ENCODE measurements around the gene TIA1.
A peak's percentile ranks its signal among the peaks of the same experiment; 100 is the strongest.
"Not testable (repeated sequence)": the region's sequence is repeated elsewhere in the genome, so short reads cannot be mapped to it uniquely, and the experiment has no call there.

TIA1 gene

GRCh38 chr2:70282439-70282838 is 34.0 kb upstream of the TIA1 start:
- no peak overlapping the region for H3K27ac ChIP-seq (ENCODE audit: low read depth, low read length, poor library complexity, severe bottlenecking)
- no peaks in the 10 kb centered on the region for H3K27me3 ChIP-seq (ENCODE audit: insufficient read depth, low read length)
- H3F3A ChIP-seq (ENCODE audit: insufficient read depth, low read length) = peaks cover 3% of the 10 kb centered on the region; the same call in 1 of the 2 replicates
- no peak overlapping the region for H3K4me2 ChIP-seq (ENCODE audit: low read length)
- H3K9me3 ChIP-seq (ENCODE audit: low read length) = no peaks in the 10 kb centered on the region
- H3K9ac ChIP-seq (ENCODE audit: low read length) = no peak overlapping the region
- peaks cover 12% of the 10 kb centered on the region for H3K79me2 ChIP-seq (ENCODE audit: insufficient read depth, low read length)
- no peaks in the 10 kb centered on the region for H3K4me1 ChIP-seq (ENCODE audit: insufficient read depth, low read length, severe bottlenecking)
- no peaks in the 10 kb centered on the region for H4K20me1 ChIP-seq (ENCODE audit: insufficient read depth, low read length)
- H3K4me3 ChIP-seq (ENCODE audit: low read depth, low read length, poor library complexity, severe bottlenecking) = no peak overlapping the region
- H2AFZ ChIP-seq (ENCODE audit: low read length) = no peak overlapping the region
- H3K36me3 ChIP-seq (ENCODE audit: insufficient read depth, low read length) = peaks cover 90% of the 10 kb centered on the region
- no peaks in the 10 kb centered on the region for H3K9me2 ChIP-seq (ENCODE audit: low read depth, low read length)
- TF ChIP-seq EZH2 (IDR thresholded peaks at IDR 0.05; ENCODE audit: borderline replicate concordance, low read length) (no peak), CTCF (IDR thresholded peaks at IDR 0.05; ENCODE audit: low read length) (no peak)

GRCh38 chr2:70280242-70280798 is 31.9 kb upstream of the TIA1 start:
- no peak overlapping the region for H3K4me2 ChIP-seq (ENCODE audit: low read length)
- TF ChIP-seq CTCF (IDR thresholded peaks at IDR 0.05; ENCODE audit: low read length) (no peak), EZH2 (IDR thresholded peaks at IDR 0.05; ENCODE audit: borderline replicate concordance, low read length) (no peak)
- H3K9me3 ChIP-seq (ENCODE audit: low read length) = no peaks in the 10 kb centered on the region
- no peaks in the 10 kb centered on the region for H3K9me2 ChIP-seq (ENCODE audit: low read depth, low read length)
- no peaks in the 10 kb centered on the region for H4K20me1 ChIP-seq (ENCODE audit: insufficient read depth, low read length)
- no peak overlapping the region for H3K27ac ChIP-seq (ENCODE audit: low read depth, low read length, poor library complexity, severe bottlenecking)
- H3F3A ChIP-seq (ENCODE audit: insufficient read depth, low read length) = peaks cover 3% of the 10 kb centered on the region; the same call in 1 of the 2 replicates
- H3K27me3 ChIP-seq (ENCODE audit: insufficient read depth, low read length) = no peaks in the 10 kb centered on the region
- H3K4me1 ChIP-seq (ENCODE audit: insufficient read depth, low read length, severe bottlenecking) = no peaks in the 10 kb centered on the region
- no peak overlapping the region for H3K9ac ChIP-seq (ENCODE audit: low read length)
- H3K79me2 ChIP-seq (ENCODE audit: insufficient read depth, low read length) = peaks cover 5% of the 10 kb centered on the region
- peaks cover 86% of the 10 kb centered on the region for H3K36me3 ChIP-seq (ENCODE audit: insufficient read depth, low read length)
- H3K4me3 ChIP-seq (ENCODE audit: low read depth, low read length, poor library complexity, severe bottlenecking) = no peak overlapping the region
- no peak overlapping the region for H2AFZ ChIP-seq (ENCODE audit: low read length)

GRCh38 chr2:70270323-70270722 is 21.9 kb upstream of the TIA1 start:
- Histone ChIP-seq H3K27ac (ENCODE audit: low read depth, low read length, poor library complexity, severe bottlenecking) (peak overlapping the region; percentile 7), H3F3A (ENCODE audit: insufficient read depth, low read length) (no peaks in the 10 kb centered on the region)

GRCh38 chr2:70269422-70270302 is 21.2 kb upstream of the TIA1 start:
- not testable (repeated sequence) for H3K79me2 ChIP-seq (ENCODE audit: insufficient read depth, low read length); H3K27me3 ChIP-seq (ENCODE audit: insufficient read depth, low read length); H3K9me3 ChIP-seq (ENCODE audit: low read length); H3K4me1 ChIP-seq (ENCODE audit: insufficient read depth, low read length, severe bottlenecking); H3K36me3 ChIP-seq (ENCODE audit: insufficient read depth, low read length); H4K20me1 ChIP-seq (ENCODE audit: insufficient read depth, low read length); H3K9me2 ChIP-seq (ENCODE audit: low read depth, low read length); H2AFZ ChIP-seq (ENCODE audit: low read length); H3K27ac ChIP-seq (ENCODE audit: low read depth, low read length, poor library complexity, severe bottlenecking); H3F3A ChIP-seq (ENCODE audit: insufficient read depth, low read length); H3K4me3 ChIP-seq (ENCODE audit: low read depth, low read length, poor library complexity, severe bottlenecking); H3K9ac ChIP-seq (ENCODE audit: low read length)
- H3K4me2 ChIP-seq (ENCODE audit: low read length) = peak overlapping the region; percentile 4; the same call in 1 of the 2 replicates

More at GRCh38 chr2:70270323-70270722, 21.9 kb upstream of the TIA1 start:
- H3K27me3 ChIP-seq (ENCODE audit: insufficient read depth, low read length) = no peaks in the 10 kb centered on the region
- H3K4me2 ChIP-seq (ENCODE audit: low read length) = peak overlapping the region; percentile 4; the same call in 1 of the 2 replicates
- no peak overlapping the region for H3K9ac ChIP-seq (ENCODE audit: low read length)
- no peaks in the 10 kb centered on the region for H3K9me3 ChIP-seq (ENCODE audit: low read length)
- no peak for TF ChIP-seq CTCF (IDR thresholded peaks at IDR 0.05; ENCODE audit: low read length)
- H2AFZ ChIP-seq (ENCODE audit: low read length) = 0 out of 2 replicates have a peak overlapping the region, but pooled peaks have one; percentile 82
- H4K20me1 ChIP-seq (ENCODE audit: insufficient read depth, low read length) = no peaks in the 10 kb centered on the region
- H3K4me3 ChIP-seq (ENCODE audit: low read depth, low read length, poor library complexity, severe bottlenecking) = no peak overlapping the region
- H3K4me1 ChIP-seq (ENCODE audit: insufficient read depth, low read length, severe bottlenecking) = peaks cover 10% of the 10 kb centered on the region
- no peaks in the 10 kb centered on the region for H3K9me2 ChIP-seq (ENCODE audit: low read depth, low read length)
- H3K36me3 ChIP-seq (ENCODE audit: insufficient read depth, low read length) = peaks cover 14% of the 10 kb centered on the region; the same call in 1 of the 2 replicates
- no peaks in the 10 kb centered on the region for H3K79me2 ChIP-seq (ENCODE audit: insufficient read depth, low read length)

GRCh38 chr2:70266925-70267324 is 18.5 kb upstream of the TIA1 start:
- H3K4me1 ChIP-seq (ENCODE audit: insufficient read depth, low read length, severe bottlenecking) = peaks cover 11% of the 10 kb centered on the region
- H3K4me3 ChIP-seq (ENCODE audit: low read depth, low read length, poor library complexity, severe bottlenecking); H3K9me2 ChIP-seq (ENCODE audit: low read depth, low read length); H3F3A ChIP-seq (ENCODE audit: insufficient read depth, low read length); H3K9me3 ChIP-seq (ENCODE audit: low read length); H3K27me3 ChIP-seq (ENCODE audit: insufficient read depth, low read length); H3K36me3 ChIP-seq (ENCODE audit: insufficient read depth, low read length); H3K79me2 ChIP-seq (ENCODE audit: insufficient read depth, low read length); H4K20me1 ChIP-seq (ENCODE audit: insufficient read depth, low read length); H3K4me2 ChIP-seq (ENCODE audit: low read length); H2AFZ ChIP-seq (ENCODE audit: low read length); H3K9ac ChIP-seq (ENCODE audit: low read length); H3K27ac ChIP-seq (ENCODE audit: low read depth, low read length, poor library complexity, severe bottlenecking): not testable (repeated sequence)

Data from OCI-LY1 (cell line).